ENCODE results near the gene AKT3. TPM values are rescaled to one million over a fixed set of nuclear protein-coding genes. Genes with fewer than 3 reads are reported as not detected.
A peak's percentile ranks its signal among the peaks of the same experiment; 100 is the strongest.

Gene AKT3
- total and polyA plus RNA-seq, 2 of the 8 experiments (the other 6 are each of a cell fraction or from before 2014, with no cell fraction given): 6.0 to 36.4 TPM

DNA sequence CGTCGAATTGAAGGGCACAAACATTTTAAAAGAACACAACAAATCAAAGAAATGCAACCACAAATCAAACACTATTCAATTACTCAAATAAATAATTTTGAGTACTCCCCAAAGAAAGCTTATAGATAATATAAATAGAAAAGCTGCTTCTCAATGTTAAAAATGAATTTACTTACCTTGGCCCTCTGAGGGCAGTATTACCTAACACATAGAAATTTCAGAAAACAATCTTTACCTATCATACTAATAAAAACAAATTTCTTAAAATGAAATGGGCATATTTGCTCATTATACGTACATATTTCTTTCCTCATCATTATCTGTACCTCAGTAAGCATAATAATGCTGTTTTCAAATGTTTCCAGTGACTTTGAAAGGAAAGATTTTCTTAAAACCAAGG lies 141.8 kb downstream of the AKT3 start:
- Histone ChIP-seq H3K56ac (replicated peaks; ENCODE audit: insufficient read length, low read depth, low read length) (no peak overlapping the region), H2BK5ac (ENCODE audit: low read depth, low read length) (no peak overlapping the region), H3K23me2 (ENCODE audit: low read depth, low read length) (no peaks in the 10 kb centered on the region), H3K9ac (replicated peaks in 1 of 4; ENCODE audit: extremely low read depth in 1 of 4, low read depth in 3 of 4, low read length in 3 of 4) (no peak overlapping the region), H4K91ac (replicated peaks; ENCODE audit: insufficient read length, low read length) (no peak overlapping the region), H3K9me3 (ENCODE audit: insufficient read depth in 2 of 2, low read depth in 1 of 2, low read length in 1 of 2) (no peaks in the 10 kb centered on the region), H3K27ac (ENCODE audit: low read depth, low read length) (no peak overlapping the region), H4K8ac (ENCODE audit: extremely low read depth, insufficient read depth, low read length) (no peak overlapping the region), H2AK5ac (ENCODE audit: low read depth, low read length) (no peak overlapping the region), H3K4me1 (replicated peaks in 1 of 4; ENCODE audit: control insufficient read depth in 3 of 4, insufficient read depth in 4 of 4, low read length in 3 of 4) (peaks cover 0 to 3% (median 1%) of the 10 kb centered on the region in 4 experiments; a peak in 2 of 7 replicates), H2BK120ac (replicated peaks; ENCODE audit: low read depth, low read length) (no peak overlapping the region), H2AFZ (ENCODE audit: low read length) (no peak overlapping the region), H3K79me1 (ENCODE audit: low read depth, low read length) (no peaks in the 10 kb centered on the region), H2BK20ac (ENCODE audit: low read length) (no peak overlapping the region), H3K14ac (ENCODE audit: insufficient read length) (no peak overlapping the region), H3K27me3 (replicated peaks in 1 of 4; ENCODE audit: control insufficient read depth in 3 of 4, extremely low read depth in 1 of 4, insufficient read depth in 3 of 4, low read length in 3 of 4) (no peaks in the 10 kb centered on the region), H3K4me3 (ENCODE audit: extremely low read depth in 1 of 4, insufficient read depth in 2 of 4, low read depth in 3 of 4, low read length in 4 of 4) (no peak overlapping the region), H3K79me2 (ENCODE audit: control insufficient read depth in 1 of 2, insufficient read depth in 2 of 2, low read length in 2 of 2) (no peaks in the 10 kb centered on the region), H3K36me3 (ENCODE audit: control insufficient read depth in 2 of 4, insufficient read depth in 4 of 4, low read length in 3 of 4) (no peaks in the 10 kb centered on the region), H3K18ac (ENCODE audit: extremely low read depth, low read length) (no peak overlapping the region), H3K4ac (replicated peaks; ENCODE audit: insufficient read length, low read depth, low read length) (no peak overlapping the region), H2BK12ac (ENCODE audit: low read depth, low read length) (no peak overlapping the region), H4K5ac (ENCODE audit: insufficient read length, low read depth, low read length) (no peak overlapping the region), H3K4me2 (ENCODE audit: insufficient read depth in 1 of 2, low read depth in 2 of 2, low read length in 2 of 2) (no peak overlapping the region), H2BK15ac (ENCODE audit: low read length) (no peak overlapping the region), H3K23ac (ENCODE audit: insufficient read length) (no peak overlapping the region), H4K20me1 (replicated peaks in 1 of 2; ENCODE audit: control insufficient read depth in 1 of 2, insufficient read depth in 2 of 2, low read length in 2 of 2) (no peaks in the 10 kb centered on the region)
- DNase-seq (ENCODE audit: low read depth in 1 of 2, low spot score in 2 of 2) (no peak), FAIRE-seq (no peak)
- ChIA-PET CTCF (ENCODE audit: partially characterized antibody) (interaction anchor here (0.7 to 1.8 kb wide), 3 partner anchors 41 to 398 kb away, joined by 3 to 11 read pairs (median 3); no protein-coding TSS in a partner anchor), POLR2A (ENCODE audit: partially characterized antibody) (no interaction called here)
- TF ChIP-seq RAD21 (IDR thresholded peaks at IDR 0.05 in 1 of 2, conservative IDR thresholded peaks at IDR 0.05 in 1 of 2; ENCODE audit: low read depth in 2 of 2, low read length in 2 of 2): peak in 1 of 2 experiments; percentile 55; a peak in 3 of 4 replicates
- TF ChIP-seq SP2 (IDR thresholded peaks at IDR 0.05; ENCODE audit: low read length): no peak
- TF ChIP-seq ATF3 (IDR thresholded peaks at IDR 0.05; ENCODE audit: insufficient read depth, low read depth, low read length): no peak
- TF ChIP-seq CTBP2 (IDR thresholded peaks at IDR 0.05; ENCODE audit: borderline replicate concordance, insufficient read depth, insufficient read length, low read length): no peak
- TF ChIP-seq, protein P1, sequence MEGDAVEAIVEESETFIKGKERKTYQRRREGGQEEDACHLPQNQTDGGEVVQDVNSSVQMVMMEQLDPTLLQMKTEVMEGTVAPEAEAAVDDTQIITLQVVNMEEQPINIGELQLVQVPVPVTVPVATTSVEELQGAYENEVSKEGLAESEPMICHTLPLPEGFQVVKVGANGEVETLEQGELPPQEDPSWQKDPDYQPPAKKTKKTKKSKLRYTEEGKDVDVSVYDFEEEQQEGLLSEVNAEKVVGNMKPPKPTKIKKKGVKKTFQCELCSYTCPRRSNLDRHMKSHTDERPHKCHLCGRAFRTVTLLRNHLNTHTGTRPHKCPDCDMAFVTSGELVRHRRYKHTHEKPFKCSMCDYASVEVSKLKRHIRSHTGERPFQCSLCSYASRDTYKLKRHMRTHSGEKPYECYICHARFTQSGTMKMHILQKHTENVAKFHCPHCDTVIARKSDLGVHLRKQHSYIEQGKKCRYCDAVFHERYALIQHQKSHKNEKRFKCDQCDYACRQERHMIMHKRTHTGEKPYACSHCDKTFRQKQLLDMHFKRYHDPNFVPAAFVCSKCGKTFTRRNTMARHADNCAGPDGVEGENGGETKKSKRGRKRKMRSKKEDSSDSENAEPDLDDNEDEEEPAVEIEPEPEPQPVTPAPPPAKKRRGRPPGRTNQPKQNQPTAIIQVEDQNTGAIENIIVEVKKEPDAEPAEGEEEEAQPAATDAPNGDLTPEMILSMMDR (IDR thresholded peaks at IDR 0.05; ENCODE audit: control extremely low read depth in 1 of 3, insufficient read depth in 1 of 3, low read depth in 1 of 3, low read length in 3 of 3): peak in 1 of 3 experiments; percentile 16; a peak in 1 of 4 replicates
- 68% methylated on average over 3 of the region's 3 CpGs; no CpG with 5 or more reads in 1 of the 2 experiments for WGBS, 2 experiments (ENCODE audit: extremely low coverage in 1 of 2, insufficient coverage in 1 of 2, insufficient read length in 1 of 2, insufficient replicate concordance in 2 of 2, low coverage in 1 of 2, low lambda C conversion rate in 2 of 2, missing lambda C conversion rate in 1 of 2)

All from H1 (cell line).